ENCODE data around the gene COLEC12. TPM values are rescaled to one million over a fixed set of nuclear protein-coding genes. Genes with fewer than 3 reads are reported as not detected.

Gene COLEC12
- total and polyA plus RNA-seq, 10 of the 15 experiments (the other 5 are each of a cell fraction or from before 2014, with no cell fraction given): 0.04 to 0.05 TPM; not detected in 8

DNA sequence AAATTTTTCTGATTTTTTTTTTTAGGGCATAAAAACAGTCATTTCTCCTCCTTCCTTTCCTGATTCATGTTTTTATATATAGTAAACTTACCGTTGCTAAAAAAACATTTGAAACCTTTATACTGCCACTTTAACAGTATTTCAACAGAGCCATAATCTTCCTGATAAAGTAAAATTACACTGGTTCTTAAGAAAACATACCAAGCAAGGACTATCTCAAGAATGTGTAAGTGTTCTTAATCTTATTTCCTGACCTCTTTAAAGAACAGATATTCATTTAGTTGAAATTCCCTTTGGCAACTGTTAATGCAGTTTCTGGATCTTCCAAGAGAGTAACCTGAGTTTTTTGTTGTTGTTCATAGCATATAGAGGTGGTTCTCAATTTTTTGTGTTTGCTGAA, 26.6 kb upstream of the COLEC12 start:
- RAD21 ChIA-PET (ENCODE audit: unreplicated experiment): no interaction called here
- H3K27me3 ChIP-seq (replicated peaks in 1 of 2; ENCODE audit: control insufficient read depth in 2 of 2, insufficient read depth in 2 of 2, low read length in 1 of 2): no peaks in the 10 kb centered on the region
- H3K9ac ChIP-seq (ENCODE audit: control insufficient read depth, insufficient read depth, low read length): no peak overlapping the region
- H4K20me1 ChIP-seq (ENCODE audit: control insufficient read depth, insufficient read depth): no peaks in the 10 kb centered on the region
- H3K79me2 ChIP-seq (ENCODE audit: control insufficient read depth, insufficient read depth, low read length): no peaks in the 10 kb centered on the region
- CTCF ChIA-PET: interaction anchor here (1.5 kb wide), 1 partner anchor 88 kb away, joined by 4 read pairs; no protein-coding TSS in a partner anchor
- no peak for TF ChIP-seq EP300 (IDR thresholded peaks at IDR 0.05; ENCODE audit: borderline replicate concordance in 1 of 2, control insufficient read depth in 1 of 2, low read depth in 2 of 2, low read length in 2 of 2)
- TF ChIP-seq NBN (IDR thresholded peaks at IDR 0.05): no peak
- ATAC-seq (no peak), DNase-seq (ENCODE audit: low read depth, low spot score) (no peak), FAIRE-seq (no peak)
- no TSS peak for BruUV-seq (replicated peaks)
- no peak overlapping the region for H3K4me2 ChIP-seq (ENCODE audit: control insufficient read depth, insufficient read depth)
- intact Hi-C loops (cut with micrococcal nuclease; ENCODE audit: unreplicated experiment): no loop called here
- H3K27ac ChIP-seq (ENCODE audit: control insufficient read depth, insufficient read depth): no peak overlapping the region
- WGBS (ENCODE audit: insufficient coverage, insufficient replicate concordance, low lambda C conversion rate, missing lambda C conversion rate): 6% methylated on average over 1 of the region's 1 CpG
- POLR2A ChIA-PET: no interaction called here
- H3K4me1 ChIP-seq (ENCODE audit: control insufficient read depth, insufficient read depth, low read length): no peaks in the 10 kb centered on the region
- in situ Hi-C loops (cut with MboI): no loop called here
- SMC1A ChIA-PET (ENCODE audit: uncharacterized antibody, unreplicated experiment): no interaction called here
- no peaks in the 10 kb centered on the region; the same call in 2 of the 3 replicates for H3K9me3 ChIP-seq (replicated peaks; ENCODE audit: control insufficient read depth, insufficient read depth, low read length)
- no peak overlapping the region for H2AFZ ChIP-seq (ENCODE audit: control insufficient read depth, low read depth, low read length)
- H3K4me3 ChIP-seq: no peak overlapping the region
- H3K36me3 ChIP-seq (ENCODE audit: control insufficient read depth in 2 of 2, insufficient read depth in 2 of 2, low read length in 1 of 2): no peaks in the 10 kb centered on the region

DNA sequence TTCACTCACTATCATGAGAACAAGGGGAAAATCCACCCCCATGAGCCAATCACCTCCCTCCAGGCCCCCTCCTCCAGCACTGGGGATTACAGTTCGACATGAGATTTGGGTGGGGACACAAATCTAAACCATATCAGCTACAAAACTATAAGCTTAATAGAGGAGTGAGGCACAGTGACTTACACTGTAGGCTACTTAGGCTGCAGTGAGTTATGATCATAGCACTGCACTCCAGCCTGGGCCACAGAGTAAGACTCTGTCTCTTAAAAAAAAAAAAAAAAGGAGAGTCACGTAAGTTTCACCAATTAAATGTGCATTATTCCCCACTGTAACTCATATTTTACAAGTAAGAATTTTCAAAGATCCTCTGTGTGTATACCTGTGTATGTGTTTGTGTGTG, 26.2 kb upstream of the COLEC12 start:
- no peak overlapping the region for H2AFZ ChIP-seq (ENCODE audit: control insufficient read depth, low read depth, low read length)
- no peak for FAIRE-seq
- no peak for DNase-seq (ENCODE audit: low read depth, low spot score)
- RAD21 ChIA-PET (ENCODE audit: unreplicated experiment): no interaction called here
- no peak overlapping the region for H3K4me2 ChIP-seq (ENCODE audit: control insufficient read depth, insufficient read depth)
- BruUV-seq (replicated peaks): no TSS peak
- WGBS (ENCODE audit: insufficient coverage, insufficient replicate concordance, low lambda C conversion rate, missing lambda C conversion rate): 3% methylated on average over 2 of the region's 2 CpGs
- SMC1A ChIA-PET (ENCODE audit: uncharacterized antibody, unreplicated experiment): interaction anchor here (1.6 to 2.1 kb wide), 3 partner anchors 10 to 31 kb away, joined by 3 to 7 read pairs (median 5); no protein-coding TSS in a partner anchor
- ATAC-seq: no peak
- H3K27me3 ChIP-seq (replicated peaks in 1 of 2; ENCODE audit: control insufficient read depth in 2 of 2, insufficient read depth in 2 of 2, low read length in 1 of 2): no peaks in the 10 kb centered on the region
- H3K4me3 ChIP-seq: no peak overlapping the region
- no peak overlapping the region for H3K27ac ChIP-seq (ENCODE audit: control insufficient read depth, insufficient read depth)
- intact Hi-C loops (cut with micrococcal nuclease; ENCODE audit: unreplicated experiment) (no loop called here), in situ Hi-C loops (cut with MboI) (no loop called here)
- H3K4me1 ChIP-seq (ENCODE audit: control insufficient read depth, insufficient read depth, low read length): no peaks in the 10 kb centered on the region
- no peaks in the 10 kb centered on the region for H3K36me3 ChIP-seq (ENCODE audit: control insufficient read depth in 2 of 2, insufficient read depth in 2 of 2, low read length in 1 of 2)
- H3K9me3 ChIP-seq (replicated peaks; ENCODE audit: control insufficient read depth, insufficient read depth, low read length): no peaks in the 10 kb centered on the region; the same call in 2 of the 3 replicates
- H4K20me1 ChIP-seq (ENCODE audit: control insufficient read depth, insufficient read depth): no peaks in the 10 kb centered on the region
- no peak overlapping the region for H3K9ac ChIP-seq (ENCODE audit: control insufficient read depth, insufficient read depth, low read length)
- POLR2A ChIA-PET: no interaction called here
- no peaks in the 10 kb centered on the region for H3K79me2 ChIP-seq (ENCODE audit: control insufficient read depth, insufficient read depth, low read length)
- CTCF ChIA-PET: no interaction called here
- TF ChIP-seq SREBF2 (IDR thresholded peaks at IDR 0.05; ENCODE audit: low read length): no peak
- TF ChIP-seq EGR1 (IDR thresholded peaks at IDR 0.05; ENCODE audit: borderline replicate concordance in 1 of 2, low read depth in 2 of 2, low read length in 2 of 2): no peak
- TF ChIP-seq STAT1 (conservative IDR thresholded peaks at IDR 0.05): no peak
- TF ChIP-seq IKZF2 (IDR thresholded peaks at IDR 0.05): no peak
- no peak for TF ChIP-seq SUPT20H (IDR thresholded peaks at IDR 0.05; ENCODE audit: borderline replicate concordance, control insufficient read depth, low read depth, low read length)
- no peak for TF ChIP-seq CBX3 (IDR thresholded peaks at IDR 0.05; ENCODE audit: borderline replicate concordance, low read depth)
- TF ChIP-seq CREM (IDR thresholded peaks at IDR 0.05; ENCODE audit: low read depth): no peak
- no peak for TF ChIP-seq MTA3 (IDR thresholded peaks at IDR 0.05; ENCODE audit: borderline replicate concordance, low read length)
- TF ChIP-seq, protein P1, sequence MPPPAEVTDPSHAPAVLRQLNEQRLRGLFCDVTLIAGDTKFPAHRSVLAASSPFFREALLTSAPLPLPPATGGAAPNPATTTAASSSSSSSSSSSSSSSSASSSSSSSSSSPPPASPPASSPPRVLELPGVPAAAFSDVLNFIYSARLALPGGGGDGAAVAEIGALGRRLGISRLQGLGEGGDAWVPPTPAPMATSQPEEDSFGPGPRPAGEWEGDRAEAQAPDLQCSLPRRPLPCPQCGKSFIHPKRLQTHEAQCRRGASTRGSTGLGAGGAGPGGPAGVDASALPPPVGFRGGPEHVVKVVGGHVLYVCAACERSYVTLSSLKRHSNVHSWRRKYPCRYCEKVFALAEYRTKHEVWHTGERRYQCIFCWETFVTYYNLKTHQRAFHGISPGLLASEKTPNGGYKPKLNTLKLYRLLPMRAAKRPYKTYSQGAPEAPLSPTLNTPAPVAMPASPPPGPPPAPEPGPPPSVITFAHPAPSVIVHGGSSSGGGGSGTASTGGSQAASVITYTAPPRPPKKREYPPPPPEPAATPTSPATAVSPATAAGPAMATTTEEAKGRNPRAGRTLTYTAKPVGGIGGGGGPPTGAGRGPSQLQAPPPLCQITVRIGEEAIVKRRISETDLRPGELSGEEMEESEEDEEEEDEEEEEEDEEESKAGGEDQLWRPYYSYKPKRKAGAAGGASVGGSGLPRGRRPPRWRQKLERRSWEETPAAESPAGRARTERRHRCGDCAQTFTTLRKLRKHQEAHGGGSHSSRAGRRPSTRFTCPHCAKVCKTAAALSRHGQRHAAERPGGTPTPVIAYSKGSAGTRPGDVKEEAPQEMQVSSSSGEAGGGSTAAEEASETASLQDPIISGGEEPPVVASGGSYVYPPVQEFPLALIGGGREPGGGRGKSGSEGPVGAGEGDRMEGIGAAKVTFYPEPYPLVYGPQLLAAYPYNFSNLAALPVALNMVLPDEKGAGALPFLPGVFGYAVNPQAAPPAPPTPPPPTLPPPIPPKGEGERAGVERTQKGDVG (CRISPR knock-in tag; IDR thresholded peaks at IDR 0.05): no peak
- TF ChIP-seq EP300 (IDR thresholded peaks at IDR 0.05; ENCODE audit: borderline replicate concordance in 1 of 2, control insufficient read depth in 1 of 2, low read depth in 2 of 2, low read length in 2 of 2): no peak

Data from GM12878 (cell line).